Peyer's patch (tissue), 4 donors: Measurements from ENCODE around the gene OTUB2.

ENCODE experiments used
- POLR2A ChIP-seq, 2 donors: fragments of 450-650 bp; IDR thresholded peaks; one replicate each; pipeline ENCODE4 v1.5.1; 2017; ENCODE audit warnings: antibody characterized with exemption in 2 of 2, mild to moderate bottlenecking in 2 of 2, moderate library complexity in 2 of 2
- TF ChIP-seq, protein P1 (sequence below), 6 experiments: fragments of 450-650 bp in 4 of 6; fragments of 200-600 bp in 2 of 6; sonication (generic) in 1 of 6; IDR thresholded peaks; one replicate each; pipeline ENCODE4 v1.5.1; 2017 to 2019; ENCODE audit warnings: antibody characterized with exemption in 6 of 6, mild to moderate bottlenecking in 3 of 6, moderate library complexity in 1 of 6

DNA sequence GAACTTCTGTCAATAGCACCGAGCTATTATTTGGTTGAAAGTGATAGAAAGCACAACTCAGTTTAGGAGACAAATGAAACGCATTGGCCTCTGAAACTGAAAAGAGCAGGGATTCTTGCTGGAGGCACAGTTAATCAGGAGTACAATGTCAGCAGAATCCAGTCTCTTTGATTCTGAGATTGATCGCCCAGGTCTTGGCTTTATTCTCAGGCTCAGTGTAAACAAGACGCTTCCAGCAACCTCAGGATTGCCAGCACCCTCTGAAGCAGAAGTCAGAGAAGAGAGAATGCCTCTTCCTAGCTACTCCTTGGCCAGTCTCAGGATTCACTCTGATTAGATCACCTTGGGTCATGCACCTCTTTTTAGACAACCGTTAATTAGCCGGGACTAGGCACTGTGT, 11.8 kb upstream of the OTUB2 start:
- TF ChIP-seq, protein P1, sequence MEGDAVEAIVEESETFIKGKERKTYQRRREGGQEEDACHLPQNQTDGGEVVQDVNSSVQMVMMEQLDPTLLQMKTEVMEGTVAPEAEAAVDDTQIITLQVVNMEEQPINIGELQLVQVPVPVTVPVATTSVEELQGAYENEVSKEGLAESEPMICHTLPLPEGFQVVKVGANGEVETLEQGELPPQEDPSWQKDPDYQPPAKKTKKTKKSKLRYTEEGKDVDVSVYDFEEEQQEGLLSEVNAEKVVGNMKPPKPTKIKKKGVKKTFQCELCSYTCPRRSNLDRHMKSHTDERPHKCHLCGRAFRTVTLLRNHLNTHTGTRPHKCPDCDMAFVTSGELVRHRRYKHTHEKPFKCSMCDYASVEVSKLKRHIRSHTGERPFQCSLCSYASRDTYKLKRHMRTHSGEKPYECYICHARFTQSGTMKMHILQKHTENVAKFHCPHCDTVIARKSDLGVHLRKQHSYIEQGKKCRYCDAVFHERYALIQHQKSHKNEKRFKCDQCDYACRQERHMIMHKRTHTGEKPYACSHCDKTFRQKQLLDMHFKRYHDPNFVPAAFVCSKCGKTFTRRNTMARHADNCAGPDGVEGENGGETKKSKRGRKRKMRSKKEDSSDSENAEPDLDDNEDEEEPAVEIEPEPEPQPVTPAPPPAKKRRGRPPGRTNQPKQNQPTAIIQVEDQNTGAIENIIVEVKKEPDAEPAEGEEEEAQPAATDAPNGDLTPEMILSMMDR (IDR thresholded peaks at IDR 0.05): no peak
- no peak for TF ChIP-seq POLR2A (IDR thresholded peaks at IDR 0.05)
